ENCODE measurements around the gene LRP8.

LRP8 gene

DNA sequence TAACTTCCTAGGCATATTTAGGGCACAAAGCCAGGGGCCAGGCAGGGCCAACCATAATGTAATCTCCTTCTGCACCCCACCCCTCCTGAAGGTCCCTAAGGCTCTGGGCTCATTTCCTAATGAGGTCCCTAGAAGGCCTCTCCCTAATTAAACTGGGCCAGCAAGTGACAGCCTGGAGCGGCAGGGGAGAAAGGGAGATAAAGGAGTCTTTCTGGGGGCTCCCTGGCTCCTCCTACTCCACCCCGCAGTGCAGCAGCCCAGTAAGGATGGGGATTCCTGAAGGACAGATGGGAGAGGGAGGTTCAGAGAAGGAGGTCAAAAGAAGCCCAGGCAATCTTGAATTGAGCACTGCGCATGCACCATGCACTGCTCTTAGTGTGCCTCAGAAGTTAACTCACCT, 12.8 kb downstream of the LRP8 start:
- no peak overlapping the region for H3K27ac ChIP-seq (ENCODE audit: low read depth in 2 of 2, low read length in 2 of 2)

DNA sequence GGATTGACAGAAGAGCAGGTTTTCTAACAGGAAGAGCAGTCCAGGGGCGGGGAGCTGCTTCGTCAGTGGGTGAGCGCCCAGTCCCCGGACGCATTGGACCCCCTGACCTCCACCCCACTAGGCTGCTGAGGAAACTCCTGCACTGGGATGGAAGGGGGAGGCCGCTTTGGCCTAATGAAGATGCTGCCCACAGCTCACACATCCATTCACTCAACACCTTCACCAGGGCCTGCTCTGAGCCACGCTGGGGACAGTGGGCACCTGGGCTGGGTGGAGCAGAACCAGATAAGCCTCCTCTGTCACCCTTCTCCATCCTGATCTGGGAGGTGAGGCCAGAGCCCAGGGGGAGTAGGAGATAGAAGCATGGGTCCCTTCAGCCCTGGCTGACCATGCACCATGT, 13.3 kb downstream of the LRP8 start:
- H3K9ac ChIP-seq (ENCODE audit: low read depth in 1 of 2, low read length in 2 of 2) = no peak overlapping the region
- no peak overlapping the region for H3K4me3 ChIP-seq (ENCODE audit: low read length in 2 of 2)
- no peaks in the 10 kb centered on the region for H3K27me3 ChIP-seq (ENCODE audit: control insufficient read depth in 2 of 2, insufficient read depth in 2 of 2, low read length in 2 of 2)
- no peaks in the 10 kb centered on the region for H3K36me3 ChIP-seq (ENCODE audit: control insufficient read depth in 2 of 2, insufficient read depth in 2 of 2, low read length in 2 of 2)
- no peak overlapping the region for H3K27ac ChIP-seq (ENCODE audit: low read depth in 2 of 2, low read length in 2 of 2)
- H3K4me1 ChIP-seq (ENCODE audit: control insufficient read depth in 2 of 2, insufficient read depth in 2 of 2, low read length in 2 of 2) = peaks cover 0 to 3% of the 10 kb centered on the region in 2 donors
- no peaks in the 10 kb centered on the region for H3K9me3 ChIP-seq (ENCODE audit: control insufficient read depth in 2 of 2, low read length in 2 of 2)

More for the DNA sequence above, 12.8 kb downstream of the LRP8 start:
- no peaks in the 10 kb centered on the region for H3K36me3 ChIP-seq (ENCODE audit: control insufficient read depth in 2 of 2, insufficient read depth in 2 of 2, low read length in 2 of 2)
- no peak overlapping the region for H3K9ac ChIP-seq (ENCODE audit: low read depth in 1 of 2, low read length in 2 of 2)
- no peaks in the 10 kb centered on the region for H3K27me3 ChIP-seq (ENCODE audit: control insufficient read depth in 2 of 2, insufficient read depth in 2 of 2, low read length in 2 of 2)
- H3K4me3 ChIP-seq (ENCODE audit: low read length in 2 of 2) = no peak overlapping the region
- no peaks in the 10 kb centered on the region for H3K9me3 ChIP-seq (ENCODE audit: control insufficient read depth in 2 of 2, low read length in 2 of 2)
- H3K4me1 ChIP-seq (ENCODE audit: control insufficient read depth in 2 of 2, insufficient read depth in 2 of 2, low read length in 2 of 2) = peaks cover 0 to 3% of the 10 kb centered on the region in 2 donors

DNA sequence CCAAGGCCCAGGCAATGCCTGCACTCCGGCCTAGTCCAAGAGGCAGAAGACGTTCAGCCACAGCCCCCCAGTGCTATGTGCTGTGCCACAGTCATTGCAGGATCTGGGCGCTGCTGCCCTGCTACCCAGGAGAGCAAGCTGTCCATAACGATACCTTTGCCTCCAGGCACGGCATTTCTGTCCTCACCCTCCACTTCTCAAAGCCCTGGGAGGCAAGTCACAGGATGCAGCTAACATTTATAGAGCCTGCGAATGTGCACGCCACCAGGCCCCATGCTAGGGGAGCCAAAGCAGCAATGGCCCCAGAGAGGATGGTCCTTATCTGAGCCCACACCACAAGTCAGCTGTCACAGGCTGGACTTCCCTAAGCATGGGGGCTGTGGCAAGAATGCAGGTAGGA, 13.8 kb downstream of the LRP8 start:
- H3K27ac ChIP-seq (ENCODE audit: low read depth in 2 of 2, low read length in 2 of 2) = no peak overlapping the region
- H3K36me3 ChIP-seq (ENCODE audit: control insufficient read depth in 2 of 2, insufficient read depth in 2 of 2, low read length in 2 of 2) = no peaks in the 10 kb centered on the region
- H3K27me3 ChIP-seq (ENCODE audit: control insufficient read depth in 2 of 2, insufficient read depth in 2 of 2, low read length in 2 of 2) = no peaks in the 10 kb centered on the region
- no peaks in the 10 kb centered on the region for H3K9me3 ChIP-seq (ENCODE audit: control insufficient read depth in 2 of 2, low read length in 2 of 2)
- no peak overlapping the region for H3K9ac ChIP-seq (ENCODE audit: low read depth in 1 of 2, low read length in 2 of 2)
- H3K4me1 ChIP-seq (ENCODE audit: control insufficient read depth in 2 of 2, insufficient read depth in 2 of 2, low read length in 2 of 2) = peaks cover 0 to 3% of the 10 kb centered on the region in 2 donors
- no peak overlapping the region for H3K4me3 ChIP-seq (ENCODE audit: low read length in 2 of 2)

DNA sequence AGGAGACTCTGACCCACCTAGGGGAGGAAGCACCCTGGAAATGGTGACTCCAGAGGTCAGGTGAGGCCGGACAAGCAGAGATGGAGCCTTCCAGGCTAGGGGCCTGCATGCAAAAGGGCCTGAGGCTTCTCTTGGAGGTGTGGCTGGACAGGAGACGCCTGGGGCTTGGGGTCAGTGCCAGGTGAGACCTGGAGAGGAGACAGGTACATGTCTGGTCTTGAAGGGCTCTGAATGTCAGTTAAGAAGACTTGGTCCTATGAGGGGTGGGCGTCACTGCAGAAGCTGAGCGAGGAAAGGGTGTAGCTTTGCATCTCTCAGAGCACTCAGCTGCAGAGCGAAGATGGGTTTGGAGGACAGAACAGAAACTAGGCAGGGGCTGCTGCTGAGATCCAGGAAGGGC, 14.3 kb downstream of the LRP8 start:
- Histone ChIP-seq H3K27me3 (ENCODE audit: control insufficient read depth in 2 of 2, insufficient read depth in 2 of 2, low read length in 2 of 2) (no peaks in the 10 kb centered on the region), H3K27ac (ENCODE audit: low read depth in 2 of 2, low read length in 2 of 2) (no peak overlapping the region), H3K4me1 (ENCODE audit: control insufficient read depth in 2 of 2, insufficient read depth in 2 of 2, low read length in 2 of 2) (peaks cover 0 to 3% of the 10 kb centered on the region in 2 donors), H3K4me3 (ENCODE audit: low read length in 2 of 2) (no peak overlapping the region), H3K36me3 (ENCODE audit: control insufficient read depth in 2 of 2, insufficient read depth in 2 of 2, low read length in 2 of 2) (no peaks in the 10 kb centered on the region), H3K9ac (ENCODE audit: low read depth in 1 of 2, low read length in 2 of 2) (no peak overlapping the region), H3K9me3 (ENCODE audit: control insufficient read depth in 2 of 2, low read length in 2 of 2) (no peaks in the 10 kb centered on the region)

DNA sequence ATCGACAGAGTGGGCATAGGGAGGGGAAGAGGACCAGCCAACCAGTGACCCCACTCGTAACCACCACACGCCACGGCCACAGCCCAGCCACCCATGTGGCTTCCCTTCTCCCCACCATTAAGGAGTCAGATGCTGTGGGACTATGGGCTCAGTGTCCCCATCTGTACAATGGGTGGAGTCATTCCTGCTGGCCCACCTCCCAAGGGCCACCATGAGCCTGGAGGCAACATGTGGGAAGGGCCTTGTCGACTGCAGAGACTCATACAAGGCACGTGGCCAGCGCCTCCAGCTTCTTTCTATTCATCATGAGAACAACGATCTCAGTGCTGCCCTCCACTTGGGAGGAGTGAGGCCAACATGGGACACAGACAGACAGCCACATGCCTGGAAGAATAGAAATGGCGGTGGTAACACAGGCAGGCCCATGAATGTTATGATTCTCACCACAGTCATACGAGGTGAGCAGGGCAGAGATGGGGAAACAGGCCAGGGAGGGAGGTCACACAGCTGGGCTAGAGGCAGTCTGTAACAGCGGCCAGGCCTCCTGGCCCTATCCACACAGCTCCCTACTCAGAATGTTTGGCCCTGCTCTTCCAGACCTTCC, 16.1 kb downstream of the LRP8 start:
- H3K4me1 ChIP-seq (ENCODE audit: control insufficient read depth in 2 of 2, insufficient read depth in 2 of 2, low read length in 2 of 2) = peaks cover 0 to 3% of the 10 kb centered on the region in 2 donors
- no peak overlapping the region for H3K9ac ChIP-seq (ENCODE audit: low read depth in 1 of 2, low read length in 2 of 2)
- no peak overlapping the region for H3K27ac ChIP-seq (ENCODE audit: low read depth in 2 of 2, low read length in 2 of 2)
- no peak overlapping the region for H3K4me3 ChIP-seq (ENCODE audit: low read length in 2 of 2)
- H3K9me3 ChIP-seq (ENCODE audit: control insufficient read depth in 2 of 2, low read length in 2 of 2) = no peaks in the 10 kb centered on the region
- no peaks in the 10 kb centered on the region for H3K36me3 ChIP-seq (ENCODE audit: control insufficient read depth in 2 of 2, insufficient read depth in 2 of 2, low read length in 2 of 2)
- no peaks in the 10 kb centered on the region for H3K27me3 ChIP-seq (ENCODE audit: control insufficient read depth in 2 of 2, insufficient read depth in 2 of 2, low read length in 2 of 2)

DNA sequence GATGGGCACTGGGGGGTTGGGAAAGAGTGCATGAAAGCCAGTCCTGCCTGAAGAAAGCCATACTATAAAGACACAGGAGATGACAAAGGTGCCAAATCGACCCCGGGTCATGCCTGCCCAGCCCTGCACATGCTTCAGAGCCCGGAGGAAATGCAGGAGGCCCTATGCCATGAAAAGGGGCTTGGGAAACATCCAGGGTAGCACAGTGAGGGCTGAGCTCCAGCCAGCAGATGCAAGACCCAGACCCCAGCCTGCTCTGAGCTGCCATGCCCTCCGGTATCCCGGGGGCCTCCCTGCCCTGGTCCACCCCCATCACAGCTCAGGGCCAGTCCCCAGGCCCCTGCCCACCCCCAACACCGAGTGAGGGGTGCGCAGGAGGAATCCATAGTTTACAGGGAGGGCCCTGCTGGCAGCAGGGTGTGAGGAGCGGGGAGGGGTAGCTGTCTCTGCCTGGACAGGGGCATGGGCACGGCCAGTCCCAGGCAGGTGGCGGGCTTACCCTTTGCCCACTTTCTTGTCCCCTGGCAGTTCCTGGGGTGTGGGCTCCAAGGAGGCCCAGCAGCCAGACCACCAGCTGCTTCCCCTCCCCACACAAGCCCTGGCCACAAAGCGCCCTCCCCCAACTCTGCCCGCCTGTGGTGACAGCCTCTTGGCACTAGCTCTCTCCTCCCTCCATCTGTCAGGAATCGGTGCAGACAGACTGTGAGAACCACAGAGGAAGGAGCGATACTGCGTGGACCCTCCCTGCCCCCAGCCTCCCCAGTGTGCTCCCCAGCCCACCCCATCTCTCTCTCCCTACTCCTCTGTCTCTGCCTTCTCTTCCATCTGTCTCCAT, 16.8 kb downstream of the LRP8 start:
- H3K9ac ChIP-seq (ENCODE audit: low read depth in 1 of 2, low read length in 2 of 2) = no peak overlapping the region
- H3K4me1 ChIP-seq (ENCODE audit: control insufficient read depth in 2 of 2, insufficient read depth in 2 of 2, low read length in 2 of 2) = peaks cover 0 to 3% of the 10 kb centered on the region in 2 donors
- no peaks in the 10 kb centered on the region for H3K36me3 ChIP-seq (ENCODE audit: control insufficient read depth in 2 of 2, insufficient read depth in 2 of 2, low read length in 2 of 2)
- H3K4me3 ChIP-seq (ENCODE audit: low read length in 2 of 2) = no peak overlapping the region
- no peaks in the 10 kb centered on the region for H3K9me3 ChIP-seq (ENCODE audit: control insufficient read depth in 2 of 2, low read length in 2 of 2)
- no peaks in the 10 kb centered on the region for H3K27me3 ChIP-seq (ENCODE audit: control insufficient read depth in 2 of 2, insufficient read depth in 2 of 2, low read length in 2 of 2)
- H3K27ac ChIP-seq (ENCODE audit: low read depth in 2 of 2, low read length in 2 of 2) = no peak overlapping the region

DNA sequence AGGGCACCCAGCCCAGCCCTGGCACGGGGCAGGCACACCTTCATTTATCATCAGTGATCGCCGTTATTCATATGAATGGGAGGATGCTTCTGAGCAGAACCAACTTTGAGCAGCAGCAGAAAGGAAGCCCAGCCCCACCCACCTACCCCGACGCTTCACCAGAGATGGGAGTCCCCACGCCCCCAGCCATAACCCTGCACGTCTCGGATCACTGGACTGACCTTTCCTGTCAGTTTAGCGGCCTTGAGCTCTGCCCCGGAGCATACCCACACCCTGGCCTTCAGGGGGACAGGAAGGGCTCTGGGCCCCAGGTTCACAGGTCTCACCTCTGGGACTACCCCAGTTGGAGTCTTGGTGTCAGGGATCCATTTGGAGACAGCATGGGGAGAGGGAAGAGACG, 18.1 kb downstream of the LRP8 start:
- no peaks in the 10 kb centered on the region for H3K9me3 ChIP-seq (ENCODE audit: control insufficient read depth in 2 of 2, low read length in 2 of 2)
- no peaks in the 10 kb centered on the region for H3K36me3 ChIP-seq (ENCODE audit: control insufficient read depth in 2 of 2, insufficient read depth in 2 of 2, low read length in 2 of 2)
- H3K27ac ChIP-seq (ENCODE audit: low read depth in 2 of 2, low read length in 2 of 2) = no peak overlapping the region
- no peaks in the 10 kb centered on the region for H3K4me1 ChIP-seq (ENCODE audit: control insufficient read depth in 2 of 2, insufficient read depth in 2 of 2, low read length in 2 of 2)
- no peak overlapping the region for H3K4me3 ChIP-seq (ENCODE audit: low read length in 2 of 2)
- no peak overlapping the region for H3K9ac ChIP-seq (ENCODE audit: low read depth in 1 of 2, low read length in 2 of 2)
- no peaks in the 10 kb centered on the region for H3K27me3 ChIP-seq (ENCODE audit: control insufficient read depth in 2 of 2, insufficient read depth in 2 of 2, low read length in 2 of 2)

DNA sequence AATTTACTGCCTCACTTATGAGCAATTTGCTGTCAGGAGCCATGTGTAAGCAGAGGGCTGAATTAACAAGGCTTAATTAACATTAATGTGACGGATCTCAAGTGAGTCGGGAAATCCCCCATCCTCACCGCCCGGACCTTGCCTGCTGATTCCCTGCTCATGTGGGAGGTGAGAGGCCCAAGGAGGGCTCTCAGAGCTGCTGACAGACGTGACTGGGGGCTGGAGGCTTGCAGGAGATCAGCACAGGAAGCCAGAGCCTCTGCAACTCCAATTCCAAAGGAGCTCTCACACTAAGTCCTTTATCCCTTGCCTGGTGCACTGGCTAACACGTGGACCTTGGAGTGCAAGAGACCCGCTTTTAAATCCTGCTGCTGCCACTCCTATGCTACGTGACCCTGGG, 19.4 kb downstream of the LRP8 start:
- Histone ChIP-seq H3K36me3 (ENCODE audit: control insufficient read depth in 2 of 2, insufficient read depth in 2 of 2, low read length in 2 of 2) (no peaks in the 10 kb centered on the region), H3K4me1 (ENCODE audit: control insufficient read depth in 2 of 2, insufficient read depth in 2 of 2, low read length in 2 of 2) (no peaks in the 10 kb centered on the region), H3K27ac (ENCODE audit: low read depth in 2 of 2, low read length in 2 of 2) (no peak overlapping the region)

DNA sequence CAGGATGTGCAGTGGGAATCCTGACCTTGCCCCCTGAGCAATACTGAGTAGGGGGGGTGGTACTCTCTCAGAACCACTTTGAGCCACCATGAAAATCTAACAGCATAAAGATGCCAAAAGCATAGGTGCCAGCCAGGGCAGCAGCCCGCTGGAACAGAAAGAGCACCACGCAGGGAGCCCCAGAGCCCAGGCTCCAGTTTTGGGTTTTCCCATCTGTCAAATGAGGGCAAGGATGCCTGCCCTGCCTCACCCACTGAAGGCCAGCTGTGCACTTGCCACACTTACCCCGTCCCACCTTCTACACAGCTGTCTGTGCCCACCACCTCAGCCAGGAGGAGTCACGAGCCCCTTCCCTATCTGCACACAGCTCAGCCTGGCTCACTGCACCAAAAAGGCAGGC, 20.8 kb downstream of the LRP8 start:
- Histone ChIP-seq H3K27me3 (ENCODE audit: control insufficient read depth in 2 of 2, insufficient read depth in 2 of 2, low read length in 2 of 2) (no peaks in the 10 kb centered on the region), H3K36me3 (ENCODE audit: control insufficient read depth in 2 of 2, insufficient read depth in 2 of 2, low read length in 2 of 2) (no peaks in the 10 kb centered on the region), H3K4me3 (ENCODE audit: low read length in 2 of 2) (no peak overlapping the region), H3K9me3 (ENCODE audit: control insufficient read depth in 2 of 2, low read length in 2 of 2) (no peaks in the 10 kb centered on the region), H3K9ac (ENCODE audit: low read depth in 1 of 2, low read length in 2 of 2) (no peak overlapping the region), H3K4me1 (ENCODE audit: control insufficient read depth in 2 of 2, insufficient read depth in 2 of 2, low read length in 2 of 2) (no peaks in the 10 kb centered on the region), H3K27ac (ENCODE audit: low read depth in 2 of 2, low read length in 2 of 2) (no peak overlapping the region)

More for the DNA sequence above, 19.4 kb downstream of the LRP8 start:
- Histone ChIP-seq H3K9me3 (ENCODE audit: control insufficient read depth in 2 of 2, low read length in 2 of 2) (no peaks in the 10 kb centered on the region), H3K4me3 (ENCODE audit: low read length in 2 of 2) (no peak overlapping the region), H3K27me3 (ENCODE audit: control insufficient read depth in 2 of 2, insufficient read depth in 2 of 2, low read length in 2 of 2) (no peaks in the 10 kb centered on the region), H3K9ac (ENCODE audit: low read depth in 1 of 2, low read length in 2 of 2) (no peak overlapping the region)

DNA sequence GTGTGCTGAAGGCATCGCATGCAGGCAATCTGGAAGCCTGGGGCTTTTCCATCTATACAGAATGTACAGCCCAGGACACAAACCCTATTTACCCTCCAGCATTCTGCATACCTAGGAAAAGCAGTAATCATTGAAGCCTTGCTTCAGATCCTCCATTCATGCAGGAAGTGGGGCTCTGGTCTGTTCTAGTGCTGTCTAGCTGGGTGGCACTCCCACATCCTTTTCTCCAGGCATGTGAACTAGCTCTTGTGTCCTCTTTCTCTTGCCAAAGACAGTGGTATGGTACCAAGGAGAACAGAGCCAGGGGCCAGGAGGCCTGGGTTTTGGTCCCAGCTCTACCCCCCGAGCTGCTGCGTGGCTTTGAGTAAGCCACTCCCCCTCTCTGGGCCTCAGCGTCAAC, 21.7 kb downstream of the LRP8 start:
- no peak overlapping the region for H3K27ac ChIP-seq (ENCODE audit: low read depth in 2 of 2, low read length in 2 of 2)
- no peaks in the 10 kb centered on the region for H3K4me1 ChIP-seq (ENCODE audit: control insufficient read depth in 2 of 2, insufficient read depth in 2 of 2, low read length in 2 of 2)
- no peak overlapping the region for H3K4me3 ChIP-seq (ENCODE audit: low read length in 2 of 2)
- no peaks in the 10 kb centered on the region for H3K36me3 ChIP-seq (ENCODE audit: control insufficient read depth in 2 of 2, insufficient read depth in 2 of 2, low read length in 2 of 2)
- H3K27me3 ChIP-seq (ENCODE audit: control insufficient read depth in 2 of 2, insufficient read depth in 2 of 2, low read length in 2 of 2) = no peaks in the 10 kb centered on the region
- H3K9me3 ChIP-seq (ENCODE audit: control insufficient read depth in 2 of 2, low read length in 2 of 2) = no peaks in the 10 kb centered on the region
- H3K9ac ChIP-seq (ENCODE audit: low read depth in 1 of 2, low read length in 2 of 2) = no peak overlapping the region

Measured in mucosa of rectum (tissue), 2 donors.